HT1080 (cell line): ENCODE measurements around the gene PSMF1. TPM values are rescaled to one million over a fixed set of nuclear protein-coding genes. Genes with fewer than 3 reads are reported as not detected.

ENCODE experiments used
- DNase-seq: peaks from one replicate; pipeline ENCODE4 v3.0.0-alpha.2; 2015; ENCODE audit warnings: low read depth
- polyA plus RNA-seq, 2 experiments: library from polyadenylated mRNA; depleted of rRNA; stranded (reverse); fragments of >200 nt; gene quantifications; 2 replicates each; pipeline ENCODE4 v1.2.3, GENCODE V29; 2015
- total RNA-seq: library from RNA; depleted of rRNA; stranded (reverse); fragments of >200 nt; shearing (Covaris generic); gene quantifications from 2 replicates; pipeline ENCODE4 v1.2.3, GENCODE V29; 2014; rRNA removed

PSMF1 gene, protein sequence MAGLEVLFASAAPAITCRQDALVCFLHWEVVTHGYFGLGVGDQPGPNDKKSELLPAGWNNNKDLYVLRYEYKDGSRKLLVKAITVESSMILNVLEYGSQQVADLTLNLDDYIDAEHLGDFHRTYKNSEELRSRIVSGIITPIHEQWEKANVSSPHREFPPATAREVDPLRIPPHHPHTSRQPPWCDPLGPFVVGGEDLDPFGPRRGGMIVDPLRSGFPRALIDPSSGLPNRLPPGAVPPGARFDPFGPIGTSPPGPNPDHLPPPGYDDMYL
- 50.3 and 75.2 TPM in 2 replicates for total RNA-seq
- 260 and 452 TPM in 2 replicates for polyA plus RNA-seq (2015; cell fraction: cytosol; rRNA removed)
- 140 and 259 TPM in 2 replicates for polyA plus RNA-seq (2015; cell fraction: nucleus; rRNA removed)

DNA sequence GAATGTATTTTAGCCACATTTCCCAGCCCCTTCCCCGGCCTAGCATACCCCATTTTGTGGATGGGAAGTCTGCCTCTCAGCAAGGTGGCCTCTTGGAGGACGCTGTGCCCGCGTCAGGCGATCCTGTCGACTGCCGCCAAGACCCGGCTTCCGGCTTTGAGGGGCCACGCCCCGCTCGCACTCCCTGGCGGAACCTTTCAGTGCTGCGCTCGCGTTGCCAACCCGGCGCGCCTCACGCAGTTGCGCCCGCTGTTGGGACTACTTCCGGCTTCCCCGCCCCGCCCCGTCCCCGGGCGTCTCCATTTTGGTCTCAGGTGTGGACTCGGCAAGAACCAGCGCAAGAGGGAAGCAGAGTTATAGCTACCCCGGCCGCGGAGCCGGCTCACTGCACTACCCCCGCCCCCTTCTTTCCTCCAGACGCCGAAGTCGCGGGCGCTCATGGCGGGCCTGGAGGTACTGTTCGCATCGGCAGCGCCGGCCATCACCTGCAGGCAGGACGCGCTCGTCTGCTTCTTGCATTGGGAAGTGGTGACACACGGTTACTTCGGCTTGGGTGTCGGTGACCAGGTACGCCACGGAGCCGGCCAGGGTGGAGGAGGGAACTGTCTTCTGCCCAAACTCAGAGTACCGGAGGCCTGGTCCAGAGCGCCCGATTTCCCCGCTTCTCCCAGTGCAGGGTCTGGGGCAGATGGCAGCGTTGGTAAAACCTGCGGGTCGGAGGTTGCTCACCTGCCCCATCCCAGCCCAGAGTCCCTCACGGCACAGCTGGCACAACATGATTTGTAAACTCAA, at the start of gene PSMF1:
Gene PSMF1, plus strand, starts transcription at position 267 of the 792 bp plus-strand sequence. Its CDS starts 172 bp downstream, at position 439.
- peak; percentile 88 for DNase-seq

- no peak for DNase-seq
These were observed 46.1 kb upstream of the PSMF1 start for GRCh38 chr20:1072258-1072657.

DNA sequence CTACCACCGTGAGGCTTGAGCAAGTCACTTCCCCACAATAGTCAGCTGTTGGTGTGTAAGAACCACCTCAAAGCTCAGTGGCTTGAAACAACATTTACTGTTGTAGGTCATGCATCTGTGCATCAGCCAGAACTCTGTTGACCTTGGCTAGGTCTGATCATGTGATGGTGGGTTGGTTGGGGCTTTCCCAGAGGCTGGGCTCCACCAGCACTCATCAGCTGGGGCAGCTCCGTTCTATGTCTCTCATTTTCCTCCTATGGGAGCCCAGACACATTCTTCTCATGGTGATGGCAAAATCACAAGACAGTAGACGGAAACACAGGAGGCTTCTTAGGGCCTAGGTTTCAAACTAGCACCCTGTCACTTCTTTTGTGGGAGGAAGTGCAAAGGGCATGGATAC, 42.8 kb upstream of the PSMF1 start:
- no peak for DNase-seq

- no peak for DNase-seq
These were observed 36.5 kb upstream of the PSMF1 start for GRCh38 chr20:1081891-1082290.

DNA sequence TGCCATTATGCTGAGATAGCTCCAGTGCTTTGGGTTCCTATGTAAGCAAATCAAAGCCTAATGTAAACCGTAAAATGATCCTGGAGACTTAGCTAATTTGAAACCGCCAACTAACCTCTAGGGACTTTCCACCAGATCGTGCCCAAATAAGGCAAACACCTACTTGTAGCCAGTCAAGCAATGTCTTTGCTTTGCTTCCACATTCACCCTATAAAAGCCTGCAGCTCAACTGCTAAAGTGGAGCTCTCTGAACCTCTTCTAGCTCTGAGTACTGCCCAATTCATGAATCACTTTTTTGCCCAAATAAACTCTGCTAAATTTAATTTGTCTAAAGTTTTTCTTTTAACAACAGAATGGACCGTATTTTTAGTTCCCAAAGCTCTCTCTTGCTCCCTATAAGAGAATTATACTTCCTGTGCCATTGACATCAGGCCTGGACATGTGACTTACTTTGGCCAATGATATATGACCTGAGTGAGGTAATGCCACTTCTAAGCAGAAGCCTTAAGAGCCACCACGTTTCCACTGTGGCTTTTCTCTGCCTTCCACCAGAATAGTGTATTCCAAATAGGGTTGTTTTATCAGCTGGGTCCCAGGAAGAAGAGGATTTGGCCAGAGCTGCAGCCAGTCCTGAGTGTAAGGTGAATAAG, 34.8 kb upstream of the PSMF1 start:
- DNase-seq: no peak

GRCh38 chr20:1085492-1086276, 32.7 kb upstream of the PSMF1 start:
- DNase-seq: no peak

- no peak for DNase-seq
These were observed 31.9 kb upstream of the PSMF1 start for GRCh38 chr20:1086277-1087213.

DNA sequence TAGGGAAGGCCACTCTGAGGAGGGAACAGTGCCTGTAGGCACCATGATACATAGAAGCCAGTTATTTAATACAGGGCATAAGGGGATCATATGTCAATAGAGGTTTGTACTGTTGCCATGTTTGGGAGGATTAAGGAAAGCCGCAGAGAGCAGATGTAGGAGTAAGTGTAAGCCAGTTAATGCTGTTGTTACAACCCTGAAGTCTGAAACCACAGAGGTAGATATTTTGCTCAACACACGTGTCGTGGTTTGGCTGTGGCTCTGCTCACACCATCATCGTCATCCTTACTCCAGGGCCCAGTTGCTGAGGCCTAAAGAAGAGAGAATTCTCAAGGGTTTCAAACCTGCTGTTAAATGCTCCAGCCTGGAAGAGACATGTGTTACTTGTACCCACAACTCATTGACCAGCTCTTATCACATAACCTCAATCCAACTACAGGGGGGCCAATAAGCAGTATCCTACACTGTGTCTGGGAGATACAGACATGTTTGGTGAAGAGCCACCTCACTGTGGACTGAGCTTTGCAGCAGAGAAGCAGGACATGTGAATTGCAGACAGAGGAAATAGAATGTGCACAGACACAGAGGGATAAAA, 31.0 kb upstream of the PSMF1 start:
- peak; percentile 18 for DNase-seq

GRCh38 chr20:1094751-1095150, 23.7 kb upstream of the PSMF1 start:
- no peak for DNase-seq

DNA sequence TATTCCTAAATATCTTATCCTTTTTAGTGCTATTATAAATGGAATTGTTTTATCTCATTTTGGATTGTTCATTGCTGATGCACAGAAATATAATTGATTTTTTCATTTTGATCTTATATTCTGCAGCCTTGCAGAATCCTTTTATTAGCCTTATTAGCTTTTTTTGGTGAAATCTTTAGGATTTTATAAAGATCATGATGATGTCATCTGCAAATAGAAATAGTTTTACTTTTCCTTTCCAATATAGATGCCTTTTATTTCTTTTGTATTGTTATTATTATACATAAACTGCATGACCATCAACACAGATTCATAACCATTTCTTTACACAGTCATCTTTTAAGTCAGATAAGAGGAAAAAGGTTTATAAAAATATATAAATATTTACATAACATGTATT, 16.9 kb upstream of the PSMF1 start:
- no peak for DNase-seq

DNA sequence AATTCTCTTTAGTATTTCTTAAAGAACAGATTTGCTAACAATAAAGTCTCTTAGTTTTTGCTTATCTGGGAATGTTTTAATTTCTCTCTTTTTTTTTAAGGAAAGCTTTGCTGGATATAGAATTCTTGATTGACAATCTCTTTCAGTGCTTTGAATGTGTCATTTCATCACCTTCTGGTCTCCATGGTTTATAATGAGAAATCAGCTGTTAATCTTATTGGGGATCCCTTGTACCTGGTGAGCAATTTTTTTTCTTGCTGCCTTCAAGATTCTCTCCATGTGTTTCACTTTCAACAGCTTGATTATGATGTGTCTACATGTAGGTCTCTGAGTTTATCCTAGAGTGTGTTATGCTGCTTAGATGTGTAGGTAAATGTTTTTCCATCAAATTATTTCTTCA, 16.4 kb upstream of the PSMF1 start:
- no peak for DNase-seq

GRCh38 chr20:1103751-1104150, 14.7 kb upstream of the PSMF1 start:
- no peak for DNase-seq

DNA sequence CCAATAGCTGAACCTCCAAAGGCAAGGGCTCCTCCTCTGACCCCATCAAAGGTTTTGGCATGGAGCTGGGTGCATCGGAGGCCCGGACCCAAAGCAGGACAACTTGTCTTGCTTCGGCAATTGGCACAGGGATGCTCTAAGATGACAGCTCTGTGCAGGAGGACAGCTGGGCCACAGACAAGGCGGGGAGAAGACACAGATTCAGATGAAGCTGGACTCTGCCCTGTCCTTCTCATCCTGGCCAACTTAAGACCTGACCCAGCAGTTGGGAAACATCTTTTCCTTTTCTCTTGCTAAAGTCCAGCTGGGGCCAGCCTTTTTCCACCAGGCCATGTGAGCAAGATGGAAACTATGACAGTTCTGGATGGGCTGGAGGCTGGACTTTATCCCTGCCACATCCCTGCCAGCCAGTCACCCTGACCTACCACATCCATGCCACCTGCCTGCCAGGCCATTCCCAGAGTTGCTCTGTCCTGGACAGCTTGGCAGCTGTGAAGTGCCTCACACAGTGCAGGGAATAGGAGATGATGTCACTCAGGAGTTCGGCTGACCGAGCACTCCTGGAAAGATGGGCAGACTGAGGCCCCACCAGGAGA, 12.7 kb upstream of the PSMF1 start:
- DNase-seq: no peak

DNA sequence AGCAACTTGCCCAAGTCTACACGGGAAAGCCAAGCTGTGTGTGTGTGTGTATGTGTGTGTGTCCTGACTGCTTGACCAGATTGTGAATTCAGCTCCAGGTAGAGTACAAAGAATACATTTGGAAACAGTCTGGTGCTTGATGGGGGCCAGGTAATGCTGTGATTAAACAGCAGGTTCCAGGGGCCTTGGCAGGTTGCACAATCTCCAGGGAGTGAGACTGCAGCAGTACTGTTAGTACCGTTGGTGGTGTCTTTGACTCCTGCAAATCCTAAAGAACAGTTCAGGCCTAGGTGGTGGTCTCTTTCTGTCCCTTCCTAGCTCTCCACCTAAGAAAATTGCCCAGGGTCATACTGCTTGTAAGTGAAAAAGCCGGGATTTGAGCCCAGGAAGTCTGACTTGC, 11.2 kb upstream of the PSMF1 start:
- no peak for DNase-seq

- DNase-seq: peak; percentile 42
These were observed 9.9 kb upstream of the PSMF1 start for GRCh38 chr20:1108437-1108920.

DNA sequence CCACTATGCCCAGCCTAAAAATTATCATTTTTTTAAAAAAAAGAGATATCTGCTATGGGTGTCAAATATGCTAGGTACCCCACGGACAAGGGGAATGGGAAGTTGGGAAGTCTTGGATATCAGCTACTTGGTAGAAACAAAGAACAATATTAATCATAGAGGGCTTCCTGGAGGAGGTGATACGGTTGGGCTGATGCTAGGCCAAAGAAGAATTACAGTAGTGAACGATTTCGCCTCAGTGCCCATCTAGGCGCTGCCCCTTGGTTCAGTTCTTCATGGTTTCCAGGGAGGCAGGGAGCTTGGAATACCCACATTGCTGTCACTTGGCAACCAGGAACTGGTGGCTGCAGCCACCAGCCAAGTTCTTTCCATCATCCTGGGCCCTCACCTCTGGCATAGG, 5.5 kb upstream of the PSMF1 start:
- DNase-seq: no peak

DNA sequence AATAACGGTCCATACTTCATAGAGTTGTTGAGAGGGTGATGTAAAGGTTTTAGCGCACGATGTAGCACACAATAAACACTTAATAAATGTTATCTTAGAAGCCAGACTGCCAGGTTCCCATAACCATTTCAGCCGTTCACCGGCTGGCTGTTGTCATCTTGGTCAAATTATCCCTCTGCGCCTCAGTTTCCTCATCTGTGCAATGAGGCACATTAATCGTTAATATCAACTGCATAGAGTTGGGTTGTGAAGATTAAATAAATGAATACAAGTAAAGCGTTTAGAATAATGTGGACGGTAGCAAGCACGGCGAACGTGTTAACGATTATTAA, 432 bp upstream of the PSMF1 start:
- DNase-seq: no peak

DNA sequence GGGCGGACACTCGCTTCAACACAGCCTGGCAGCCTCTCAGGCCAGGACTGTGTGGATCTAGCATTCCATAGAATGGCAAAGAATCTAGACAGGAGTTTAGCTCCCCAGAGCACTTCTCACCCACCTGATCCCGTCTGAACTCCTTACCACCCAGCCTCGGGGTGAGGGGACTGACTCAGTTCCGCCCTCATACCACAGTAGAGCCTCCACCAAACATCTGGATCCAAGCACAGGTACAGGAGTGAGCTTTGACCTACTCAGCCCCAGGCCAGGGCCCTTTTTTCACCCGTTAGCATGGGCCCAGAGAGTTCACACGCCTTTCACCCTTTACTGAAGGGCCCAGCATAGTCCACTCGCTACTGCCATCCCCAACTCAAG, 715 bp downstream of the PSMF1 start:
- DNase-seq: no peak

- no peak for DNase-seq
These were observed 1.1 kb downstream of the PSMF1 start for GRCh38 chr20:1119524-1119923.
